Immature natural killer cell (primary cell): ENCODE data around the gene CDX1. TPM values are rescaled to one million over a fixed set of nuclear protein-coding genes. Genes with fewer than 3 reads are reported as not detected.

Experiments used
- DNase-seq, 3 donors: peaks; one replicate each; pipeline ENCODE4 v3.0.0; 2022; ENCODE audit warnings: mixed read lengths in 1 of 3
- H3K27ac Mint-ChIP-seq, 6 donors: one replicate each; pipeline ENCODE4 v1.8.0; 2020; ENCODE audit warnings: mixed read lengths in 6 of 6, mild to moderate bottlenecking in 5 of 6, inconsistent platforms in 4 of 6, moderate library complexity in 3 of 6
- H3K27me3 Mint-ChIP-seq, 3 donors: one replicate each; pipeline ENCODE4 v1.8.0; 2020 to 2021; ENCODE audit warnings: low read depth in 3 of 3, mild to moderate bottlenecking in 3 of 3, mixed read lengths in 3 of 3, moderate library complexity in 3 of 3, inconsistent platforms in 1 of 3
- H3K36me3 Mint-ChIP-seq, 3 donors: one replicate each; pipeline ENCODE4 v1.8.0; 2020; ENCODE audit warnings: mixed read lengths in 3 of 3, inconsistent platforms in 2 of 3, mild to moderate bottlenecking in 2 of 3
- H3K4me1 Mint-ChIP-seq, 2 donors: one replicate each; pipeline ENCODE4 v1.8.0; 2020; ENCODE audit warnings: inconsistent platforms in 2 of 2, mild to moderate bottlenecking in 2 of 2, mixed read lengths in 2 of 2, moderate library complexity in 1 of 2
- H3K4me3 Mint-ChIP-seq, 5 donors: one replicate each; pipeline ENCODE4 v1.8.0; 2020; ENCODE audit warnings: mild to moderate bottlenecking in 5 of 5, mixed read lengths in 5 of 5, inconsistent platforms in 3 of 5, moderate library complexity in 3 of 5
- H3K9me3 Mint-ChIP-seq, 6 donors: one replicate each; pipeline ENCODE4 v1.8.0; 2020; ENCODE audit warnings: mild to moderate bottlenecking in 6 of 6, mixed read lengths in 6 of 6, inconsistent platforms in 4 of 6, moderate library complexity in 3 of 6
- polyA plus RNA-seq, 3 donors: library from polyadenylated mRNA; unstranded; fragments of 300-500 nt; fragmentation: Illumina TruSeq; gene quantifications; one replicate each; pipeline ENCODE4 v1.2.3, GENCODE V29; 2021

Gene CDX1
- polyA plus RNA-seq, 3 donors from 2014 or later: not detected

DNA sequence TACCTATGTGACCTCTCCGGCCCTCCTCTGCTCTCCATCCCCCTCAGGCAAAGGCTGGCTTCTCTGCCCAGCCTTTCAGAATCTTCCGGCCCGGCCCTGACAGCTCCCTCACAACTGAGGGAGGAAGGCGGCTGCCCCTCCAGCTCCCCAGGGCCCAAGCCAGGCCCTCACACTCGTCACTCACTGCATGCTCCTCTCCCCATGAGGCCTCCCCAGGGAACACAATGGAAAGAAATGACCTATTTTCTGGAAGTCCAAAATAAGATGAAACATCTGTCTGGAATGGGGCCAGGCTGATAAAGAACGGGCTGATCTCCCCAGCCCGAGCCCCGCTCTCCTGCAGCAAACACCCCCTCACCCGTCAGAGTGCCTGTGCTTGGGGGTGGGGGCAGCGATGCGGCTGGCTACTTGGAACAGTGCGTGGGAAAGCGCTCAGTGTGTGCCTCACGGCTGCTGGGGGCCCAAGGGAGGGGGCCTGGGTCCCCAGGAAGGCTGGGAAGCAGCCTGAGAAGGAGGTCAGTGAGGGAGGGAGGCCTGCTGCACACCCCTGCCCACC, 22.3 kb upstream of the CDX1 start:
- Mint-ChIP-seq H3K27ac (peak overlapping the region in 1 of 6 donors; percentile 78), H3K4me1 (peaks cover 21 to 44% of the 10 kb centered on the region in 2 donors), H3K27me3 (peaks cover 0 to 3% (median 1%) of the 10 kb centered on the region in 3 donors), H3K9me3 (no peaks in the 10 kb centered on the region), H3K36me3 (peaks cover 0 to 16% (median 0%) of the 10 kb centered on the region in 3 donors), H3K4me3 (peak overlapping the region in 1 of 5 donors; percentile 35)
- no peak for DNase-seq

DNA sequence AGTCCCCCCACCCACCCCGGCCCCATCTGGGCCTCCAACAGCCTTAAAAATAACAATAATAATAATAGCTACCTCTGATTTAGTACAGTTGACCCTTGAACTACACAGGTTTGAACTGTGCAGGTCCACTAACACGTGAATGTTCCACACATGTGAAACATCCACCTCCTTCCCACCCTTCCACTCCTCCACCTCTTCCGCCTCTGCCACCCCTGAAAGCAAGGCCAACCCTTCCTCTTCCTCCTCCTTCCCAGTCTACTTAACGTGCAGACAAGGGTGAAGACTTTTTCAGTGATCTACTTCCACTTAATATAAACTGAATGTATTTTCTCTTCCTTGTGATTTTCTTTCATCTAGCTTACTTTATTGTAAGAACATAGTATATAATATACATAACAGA, 21.7 kb upstream of the CDX1 start:
- H3K36me3 Mint-ChIP-seq: peaks cover 0 to 16% (median 0%) of the 10 kb centered on the region in 3 donors
- DNase-seq: no peak
- peaks cover 0 to 6% (median 1%) of the 10 kb centered on the region in 3 donors for H3K27me3 Mint-ChIP-seq
- peaks cover 26 to 50% of the 10 kb centered on the region in 2 donors for H3K4me1 Mint-ChIP-seq
- no peaks in the 10 kb centered on the region for H3K9me3 Mint-ChIP-seq
- peak overlapping the region in 2 of 6 donors; percentile 78 to 89 for H3K27ac Mint-ChIP-seq
- peak overlapping the region in 2 of 5 donors; percentile 12 to 71 for H3K4me3 Mint-ChIP-seq

DNA sequence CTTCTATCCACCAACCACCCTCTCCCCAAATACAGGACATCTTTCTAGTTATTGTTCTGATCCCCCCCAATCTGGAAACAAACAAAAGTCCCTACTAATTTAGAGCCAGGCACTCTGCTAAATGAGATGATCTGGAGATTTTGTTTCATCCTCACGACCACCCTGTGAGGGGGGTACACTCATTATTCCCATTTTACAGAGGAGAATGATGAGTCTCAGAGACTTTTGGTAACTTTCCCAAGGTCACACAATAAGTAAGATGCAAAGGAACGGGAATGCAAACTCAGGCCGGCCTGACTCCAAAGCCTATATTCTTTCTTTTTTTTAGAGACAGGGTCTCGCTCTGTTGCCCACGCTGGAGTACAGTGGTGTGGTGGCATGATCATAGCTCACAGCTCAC, 20.3 kb upstream of the CDX1 start:
- DNase-seq: no peak
- Mint-ChIP-seq H3K27me3 (peaks cover 0 to 6% (median 1%) of the 10 kb centered on the region in 3 donors), H3K9me3 (no peaks in the 10 kb centered on the region), H3K4me3 (no peak overlapping the region), H3K36me3 (peaks cover 0 to 16% (median 0%) of the 10 kb centered on the region in 3 donors), H3K4me1 (peaks cover 35 to 61% of the 10 kb centered on the region in 2 donors), H3K27ac (peak overlapping the region in 1 of 6 donors; percentile 11)

DNA sequence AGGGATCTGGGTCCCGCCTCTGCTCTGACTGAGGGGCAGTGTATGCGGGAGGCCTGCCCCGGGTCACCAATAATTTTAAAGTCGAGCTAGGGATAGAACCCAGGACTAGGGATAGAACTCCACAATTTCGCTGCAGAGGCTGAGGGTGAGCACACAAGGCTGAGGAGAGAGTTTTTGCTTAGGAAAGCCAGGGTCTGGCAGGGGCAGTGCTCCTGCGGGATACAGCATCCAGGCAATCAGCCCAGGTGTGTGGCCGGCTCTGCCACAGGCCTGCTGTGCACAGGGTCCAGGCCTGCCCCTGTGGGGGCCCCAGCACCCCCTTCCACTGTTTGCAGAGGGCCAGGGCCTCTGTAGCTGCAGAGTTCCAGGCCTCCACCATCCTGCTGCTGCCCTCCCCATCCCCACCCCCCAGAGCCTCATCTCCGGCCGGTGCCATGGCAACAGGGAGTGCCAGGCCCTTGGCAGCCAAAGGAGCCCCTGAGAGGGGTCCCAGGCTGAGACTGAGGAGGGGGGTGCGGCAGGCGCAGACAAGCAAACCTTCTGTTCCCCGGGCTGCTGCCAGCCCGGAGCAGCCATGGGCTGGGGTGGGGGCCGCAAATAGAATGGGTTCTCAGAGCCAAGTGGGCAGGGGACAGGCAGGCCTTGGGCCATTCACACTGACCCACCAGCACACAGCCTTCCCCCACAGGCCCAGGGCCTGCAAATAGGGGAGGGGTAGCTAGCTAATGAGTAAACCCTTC, 19.5 kb upstream of the CDX1 start:
- Mint-ChIP-seq H3K4me3 (no peak overlapping the region), H3K27me3 (peaks cover 0 to 6% (median 1%) of the 10 kb centered on the region in 3 donors), H3K4me1 (peaks cover 35 to 61% of the 10 kb centered on the region in 2 donors), H3K36me3 (peaks cover 0 to 16% (median 0%) of the 10 kb centered on the region in 3 donors), H3K9me3 (no peaks in the 10 kb centered on the region), H3K27ac (no peak overlapping the region)
- no peak for DNase-seq

DNA sequence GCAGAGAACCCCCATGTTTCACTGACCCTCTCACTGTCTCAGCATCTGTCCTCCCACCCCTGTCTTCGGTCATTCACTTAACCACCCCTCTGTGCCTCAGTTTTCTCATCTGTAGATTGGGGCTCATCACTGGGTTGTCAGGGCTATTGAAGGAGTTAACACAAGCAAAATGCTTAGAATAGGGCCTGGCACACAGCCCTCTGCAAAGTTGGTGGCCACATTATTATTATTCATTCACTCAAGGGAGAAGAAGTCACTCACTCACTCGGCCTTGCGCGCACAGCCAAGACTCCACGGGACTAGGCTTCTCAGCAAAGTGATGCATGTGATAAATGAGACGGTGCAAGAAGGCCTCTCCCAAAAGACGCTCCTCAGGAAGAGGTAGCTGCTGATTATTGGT, 18.9 kb upstream of the CDX1 start:
- Mint-ChIP-seq H3K27ac (peak overlapping the region in 1 of 6 donors; percentile 76), H3K36me3 (peaks cover 0 to 19% (median 0%) of the 10 kb centered on the region in 3 donors), H3K4me1 (peaks cover 35 to 60% of the 10 kb centered on the region in 2 donors), H3K27me3 (peaks cover 0 to 6% (median 1%) of the 10 kb centered on the region in 3 donors), H3K4me3 (peak overlapping the region in 1 of 5 donors; percentile 38), H3K9me3 (no peaks in the 10 kb centered on the region)
- DNase-seq: no peak

DNA sequence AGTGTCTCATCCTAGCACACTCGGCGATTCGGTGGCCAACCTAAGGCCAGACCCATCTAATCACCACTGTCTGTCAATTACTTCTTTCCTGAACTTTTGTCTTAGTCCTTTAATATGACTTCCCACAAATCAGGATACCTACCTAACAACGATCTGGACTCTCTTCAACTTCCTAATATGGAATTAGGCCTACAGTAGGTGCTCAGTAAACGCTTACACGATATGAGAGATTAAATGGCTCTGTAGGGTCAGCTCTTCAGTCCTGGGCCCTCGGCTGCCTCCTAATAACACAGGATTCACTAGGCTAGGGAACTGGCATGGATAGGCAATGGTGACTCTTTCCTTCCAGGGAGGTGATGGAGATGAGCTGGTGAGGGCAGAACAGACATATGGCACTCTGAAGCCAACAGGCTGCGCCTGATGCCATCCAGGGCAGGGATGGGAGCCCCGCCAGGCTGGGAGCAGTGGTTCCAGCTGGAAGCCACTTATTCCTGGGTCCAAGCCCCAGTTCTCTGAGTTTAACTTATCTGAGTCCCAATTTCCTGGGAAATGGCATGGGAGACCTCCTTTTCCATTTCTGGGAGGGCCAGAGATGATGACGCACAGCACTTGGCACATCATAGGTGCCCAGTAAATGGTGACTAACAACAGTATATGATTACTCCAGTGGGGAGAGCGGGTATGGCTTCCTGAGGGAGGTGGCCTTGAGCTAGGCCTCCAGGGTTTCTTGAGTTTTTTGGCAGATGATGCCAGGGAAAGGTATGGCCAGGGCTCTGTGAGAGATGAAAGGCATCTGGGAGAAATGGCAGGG, 18.3 kb upstream of the CDX1 start:
- H3K27ac Mint-ChIP-seq: peak overlapping the region in 4 of 6 donors; percentile 29 to 77 (median 61)
- H3K4me3 Mint-ChIP-seq: peak overlapping the region in 3 of 5 donors; percentile 55 to 81 (median 63)
- no peaks in the 10 kb centered on the region for H3K9me3 Mint-ChIP-seq
- H3K27me3 Mint-ChIP-seq: peaks cover 0 to 6% (median 0%) of the 10 kb centered on the region in 3 donors
- peaks cover 0 to 19% (median 0%) of the 10 kb centered on the region in 3 donors for H3K36me3 Mint-ChIP-seq
- no peak for DNase-seq
- peaks cover 32 to 55% of the 10 kb centered on the region in 2 donors for H3K4me1 Mint-ChIP-seq

DNA sequence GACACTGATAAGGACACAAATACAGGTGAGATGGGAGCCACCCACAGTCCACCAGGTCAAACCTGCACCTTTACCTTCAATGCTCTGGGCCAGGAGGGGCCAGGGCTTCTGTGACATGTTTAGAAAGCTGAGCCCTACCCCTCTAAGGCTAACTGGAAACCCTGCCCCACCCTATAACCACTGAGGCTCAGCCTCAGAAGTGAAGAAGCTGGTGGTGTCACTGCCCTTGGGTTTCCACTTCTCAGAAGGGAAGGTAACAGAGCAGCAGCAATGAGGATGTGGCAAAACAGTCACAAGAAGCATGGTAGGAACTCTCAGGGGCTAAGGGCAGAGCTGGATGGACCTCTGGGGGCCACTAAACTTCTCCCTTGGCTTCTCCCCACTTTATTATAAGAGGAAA, 17.0 kb upstream of the CDX1 start:
- peak overlapping the region; percentile 36 to 85 (median 75) for H3K4me3 Mint-ChIP-seq
- DNase-seq: peak; percentile 17 to 38 (median 24)
- peaks cover 0 to 19% (median 0%) of the 10 kb centered on the region in 3 donors for H3K36me3 Mint-ChIP-seq
- peaks cover 0 to 6% (median 5%) of the 10 kb centered on the region in 3 donors for H3K27me3 Mint-ChIP-seq
- H3K4me1 Mint-ChIP-seq: peaks cover 42 to 64% of the 10 kb centered on the region in 2 donors
- no peaks in the 10 kb centered on the region for H3K9me3 Mint-ChIP-seq
- H3K27ac Mint-ChIP-seq: peak overlapping the region; percentile 34 to 86 (median 75)

DNA sequence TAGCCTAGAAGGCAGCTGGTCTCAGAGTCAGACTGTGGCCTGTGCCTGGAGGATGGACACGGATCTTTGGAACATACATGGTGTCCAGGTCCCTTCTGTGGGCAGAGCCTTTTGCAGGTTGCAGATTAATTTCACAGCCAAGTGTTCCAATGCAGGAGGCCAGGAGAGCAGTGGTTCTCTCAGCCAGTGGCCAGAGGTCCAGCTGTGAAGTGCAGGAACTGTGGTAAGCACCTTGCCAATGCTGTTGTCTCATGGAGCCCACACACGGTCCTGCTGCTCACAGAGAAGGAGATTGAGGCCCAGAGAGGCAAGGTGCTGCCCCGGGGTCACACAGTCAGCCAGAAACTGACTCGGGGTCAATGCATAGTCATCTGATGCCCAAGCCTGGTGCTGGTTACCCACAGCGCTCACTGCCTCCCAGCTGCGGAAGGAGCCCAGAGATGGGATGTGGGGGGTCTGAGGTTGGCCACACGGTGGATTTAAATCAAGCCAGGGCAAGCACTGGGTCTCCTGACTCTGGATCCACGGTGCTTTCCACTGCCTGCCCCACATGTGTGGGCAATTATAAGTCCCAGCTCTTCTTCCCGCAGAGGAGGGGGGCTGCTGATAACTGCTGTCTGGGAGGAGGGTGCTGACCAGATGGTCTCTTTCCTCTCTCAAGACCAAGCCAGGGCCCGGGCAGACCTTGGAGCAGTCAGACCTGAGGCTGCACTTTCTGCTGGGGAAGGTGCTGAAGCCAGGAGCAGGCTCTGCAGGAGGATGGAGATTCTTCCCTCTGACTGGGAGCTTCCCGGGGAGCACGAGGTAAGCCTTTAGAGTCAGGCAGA, 13.7 kb upstream of the CDX1 start:
- Mint-ChIP-seq H3K9me3 (no peaks in the 10 kb centered on the region), H3K36me3 (peaks cover 0 to 8% (median 0%) of the 10 kb centered on the region in 3 donors), H3K4me1 (peaks cover 54 to 66% of the 10 kb centered on the region in 2 donors), H3K4me3 (peak overlapping the region in 3 of 5 donors; percentile 14 to 98 (median 90)), H3K27ac (peak overlapping the region in 2 of 6 donors; percentile 57 to 77), H3K27me3 (peaks cover 4 to 5% (median 5%) of the 10 kb centered on the region in 3 donors)
- DNase-seq: no peak

DNA sequence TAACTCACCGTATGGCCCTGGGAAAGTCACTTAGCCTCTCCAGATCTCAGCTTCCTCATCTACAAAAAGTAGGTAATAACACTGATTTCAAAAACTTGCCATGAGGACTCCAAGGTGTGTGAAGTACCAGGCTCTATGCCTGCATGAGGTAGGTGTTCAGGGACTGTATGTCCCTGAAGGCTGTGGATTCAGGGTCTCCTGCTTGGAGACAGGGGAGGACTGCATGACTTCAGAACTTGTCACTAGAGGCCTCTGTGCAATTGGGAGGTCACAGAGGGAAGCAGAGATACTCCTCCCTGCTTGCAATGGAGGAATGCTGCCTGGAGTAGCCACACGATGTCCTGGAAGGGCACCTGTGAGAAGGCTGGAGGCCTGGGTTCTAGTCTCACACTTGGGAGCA, 13.1 kb upstream of the CDX1 start:
- Mint-ChIP-seq H3K36me3 (peaks cover 0 to 3% (median 0%) of the 10 kb centered on the region in 3 donors), H3K4me3 (peak overlapping the region; percentile 74 to 98 (median 90)), H3K27me3 (peaks cover 4 to 7% (median 5%) of the 10 kb centered on the region in 3 donors), H3K9me3 (no peaks in the 10 kb centered on the region), H3K4me1 (peaks cover 51 to 59% of the 10 kb centered on the region in 2 donors), H3K27ac (peak overlapping the region in 2 of 6 donors; percentile 57 to 77)
- DNase-seq: no peak

DNA sequence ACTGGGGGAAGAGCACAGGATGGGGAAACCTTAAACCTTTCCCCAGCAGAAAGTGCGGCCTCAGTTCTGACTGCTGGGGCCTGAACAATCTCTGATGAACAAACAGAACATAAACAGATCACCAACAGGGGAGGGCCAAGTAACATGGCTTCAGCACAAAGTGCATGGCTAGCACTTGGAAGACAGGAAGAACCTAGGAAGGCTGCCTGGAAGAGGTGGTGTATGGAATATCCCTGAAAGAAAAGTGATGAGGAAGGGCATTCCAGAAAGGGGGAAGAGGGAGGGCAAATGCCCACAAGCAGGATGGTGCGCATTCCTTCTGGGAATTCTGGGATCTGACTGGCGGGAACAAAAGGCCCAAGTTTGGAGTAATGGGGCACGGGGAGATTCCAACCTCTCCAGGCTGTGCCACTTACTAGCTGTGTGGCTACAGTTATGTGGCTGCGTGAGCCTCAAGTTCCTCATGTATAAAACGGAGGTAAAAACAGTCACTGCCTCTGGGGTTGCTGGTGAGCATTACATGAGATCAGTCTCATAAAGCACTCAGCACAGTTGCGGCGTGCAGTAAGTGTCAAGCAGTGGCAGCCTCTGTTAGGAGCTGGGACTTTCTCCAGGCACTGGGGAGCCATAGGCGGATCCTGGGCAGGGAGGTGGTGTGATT, 12.5 kb upstream of the CDX1 start:
- DNase-seq: peak in 1 of 3 donors; percentile 24
- peaks cover 0 to 3% (median 0%) of the 10 kb centered on the region in 3 donors for H3K36me3 Mint-ChIP-seq

DNA sequence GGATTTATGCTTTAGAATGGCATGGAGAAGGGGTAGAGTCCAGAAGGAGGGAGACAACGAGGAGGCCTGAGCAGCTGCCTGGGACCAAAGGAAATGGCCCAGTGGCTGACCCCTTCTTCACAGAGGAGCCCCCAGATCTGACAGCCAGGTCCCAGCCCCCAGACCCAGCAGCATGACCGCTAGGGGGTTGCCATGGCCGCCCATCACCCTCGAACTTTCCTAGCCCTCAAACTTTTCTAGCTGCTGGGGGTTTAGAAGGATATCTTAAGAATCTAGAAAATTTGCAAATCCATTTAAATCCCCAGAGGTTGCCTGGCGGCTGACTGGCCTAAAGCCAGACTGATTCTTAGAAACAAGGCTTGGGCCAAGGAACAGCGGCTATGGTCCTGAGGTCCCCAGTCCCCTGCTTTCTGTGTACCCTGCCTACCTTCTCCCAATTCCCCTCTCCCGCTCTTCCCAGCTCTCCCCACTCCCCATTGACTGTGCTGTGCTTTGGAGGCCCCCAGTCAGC, 11.9 kb upstream of the CDX1 start:
- no peak for DNase-seq
- Mint-ChIP-seq H3K36me3 (peaks cover 0 to 3% (median 0%) of the 10 kb centered on the region in 3 donors), H3K4me3 (peak overlapping the region; percentile 88 to 98 (median 96)), H3K27me3 (peaks cover 3 to 7% (median 5%) of the 10 kb centered on the region in 3 donors), H3K4me1 (peaks cover 39 to 47% of the 10 kb centered on the region in 2 donors), H3K9me3 (no peaks in the 10 kb centered on the region), H3K27ac (peak overlapping the region; percentile 34 to 93 (median 82))

More for the DNA sequence above, 12.5 kb upstream of the CDX1 start:
- peak overlapping the region; percentile 74 to 98 (median 90) for H3K4me3 Mint-ChIP-seq
- H3K27ac Mint-ChIP-seq: peak overlapping the region in 5 of 6 donors; percentile 60 to 93 (median 86)
- H3K27me3 Mint-ChIP-seq: peaks cover 4 to 7% (median 5%) of the 10 kb centered on the region in 3 donors
- H3K4me1 Mint-ChIP-seq: peaks cover 45 to 53% of the 10 kb centered on the region in 2 donors
- no peaks in the 10 kb centered on the region for H3K9me3 Mint-ChIP-seq
